ENCODE data around the gene GIMD1. TPM values are rescaled to one million over a fixed set of nuclear protein-coding genes. Genes with fewer than 3 reads are reported as not detected.

GIMD1 gene
- total RNA-seq, 1 donor from 2014 or later, result not detected

- DNase-seq, result no peak
Measured at GRCh38 chr4:106312997-106313522, 55.5 kb downstream of the GIMD1 start.

GRCh38 chr4:106312377-106312776 is 56.2 kb downstream of the GIMD1 start:
- no peak for DNase-seq

Other genes starting within 250 kb of the GIMD1 start
- gene TBCK, start 52.6 kb downstream of the GIMD1 start, total RNA-seq, result 56.3 TPM
- 24.4 TPM for gene AIMP1, start 52.2 kb downstream of the GIMD1 start, total RNA-seq